SK-N-MC (cell line): Measurements from ENCODE around the gene VEGFD.

Experiments
- EZH2 ChIP-seq: fragments of 200-600 bp; sonication (generic); IDR thresholded peaks from one replicate; pipeline ENCODE4 v1.6.1; 2017; ENCODE audit warnings: antibody characterized with exemption
- POLR2AphosphoS5 ChIP-seq: IDR thresholded peaks from 2 replicates; pipeline ENCODE4 v1.6.1; 2012; ENCODE audit warnings: mild to moderate bottlenecking, low read depth, low read length, borderline replicate concordance

GRCh38 chrX:15301924-15302323 lies 82.3 kb downstream of the VEGFD start:
- TF ChIP-seq POLR2AphosphoS5 = no peak
- TF ChIP-seq EZH2 = no peak
